Measurements from ENCODE around the gene RFFL. TPM values are rescaled to one million over a fixed set of nuclear protein-coding genes. Genes with fewer than 3 reads are reported as not detected.
A peak's percentile ranks its signal among the peaks of the same experiment; 100 is the strongest.

Gene RFFL
- total and polyA plus RNA-seq, 3 donors from 2014 or later: 42.0 to 68.6 (median 46.3) TPM

DNA sequence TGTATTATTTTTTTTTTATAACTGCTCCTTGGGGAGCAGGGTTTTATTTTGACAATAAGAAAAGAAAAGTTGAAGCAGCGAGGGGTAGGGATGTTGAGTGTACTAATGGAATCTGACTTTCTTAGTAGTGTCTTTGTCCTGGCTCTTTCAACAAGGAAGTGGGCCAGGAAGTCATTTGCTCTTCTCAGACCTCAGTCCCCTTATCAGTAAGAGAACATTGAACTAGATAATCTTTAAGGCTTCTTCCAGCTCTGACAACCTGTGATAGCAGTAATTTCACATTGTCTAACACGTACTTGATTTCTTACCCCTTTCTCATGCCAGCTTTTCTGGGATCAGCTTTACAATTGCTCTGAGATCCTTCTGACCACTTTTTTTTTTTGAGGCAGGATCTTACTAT lies 74.9 kb downstream of the RFFL start:
- H3K27ac ChIP-seq: no peak overlapping the region
- H3K27me3 ChIP-seq: no peaks in the 10 kb centered on the region
- H3K9me3 ChIP-seq: no peaks in the 10 kb centered on the region
- no peaks in the 10 kb centered on the region for H3K4me1 ChIP-seq
- intact Hi-C loops (cut with DNase I; ENCODE audit: low total_unique reads): no loop called here
- no peak for DNase-seq
- H3K4me3 ChIP-seq: no peak overlapping the region
- TF ChIP-seq, protein P1, sequence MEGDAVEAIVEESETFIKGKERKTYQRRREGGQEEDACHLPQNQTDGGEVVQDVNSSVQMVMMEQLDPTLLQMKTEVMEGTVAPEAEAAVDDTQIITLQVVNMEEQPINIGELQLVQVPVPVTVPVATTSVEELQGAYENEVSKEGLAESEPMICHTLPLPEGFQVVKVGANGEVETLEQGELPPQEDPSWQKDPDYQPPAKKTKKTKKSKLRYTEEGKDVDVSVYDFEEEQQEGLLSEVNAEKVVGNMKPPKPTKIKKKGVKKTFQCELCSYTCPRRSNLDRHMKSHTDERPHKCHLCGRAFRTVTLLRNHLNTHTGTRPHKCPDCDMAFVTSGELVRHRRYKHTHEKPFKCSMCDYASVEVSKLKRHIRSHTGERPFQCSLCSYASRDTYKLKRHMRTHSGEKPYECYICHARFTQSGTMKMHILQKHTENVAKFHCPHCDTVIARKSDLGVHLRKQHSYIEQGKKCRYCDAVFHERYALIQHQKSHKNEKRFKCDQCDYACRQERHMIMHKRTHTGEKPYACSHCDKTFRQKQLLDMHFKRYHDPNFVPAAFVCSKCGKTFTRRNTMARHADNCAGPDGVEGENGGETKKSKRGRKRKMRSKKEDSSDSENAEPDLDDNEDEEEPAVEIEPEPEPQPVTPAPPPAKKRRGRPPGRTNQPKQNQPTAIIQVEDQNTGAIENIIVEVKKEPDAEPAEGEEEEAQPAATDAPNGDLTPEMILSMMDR (IDR thresholded peaks at IDR 0.05): no peak
- TF ChIP-seq POLR2A (IDR thresholded peaks at IDR 0.05): no peak
- WGBS, 2 donors: 76 to 80% methylated on average over 2 of the region's 2 CpGs
- no peaks in the 10 kb centered on the region for H3K36me3 ChIP-seq (ENCODE audit: low read depth, missing control alignments)

GRCh38 chr17:34987232-34987631 lies 76.3 kb downstream of the RFFL start:
- 79 to 85% methylated on average over 2 of the region's 2 CpGs for WGBS, 2 donors
- intact Hi-C loops (cut with DNase I; ENCODE audit: low total_unique reads): no loop called here
- no peaks in the 10 kb centered on the region for H3K36me3 ChIP-seq (ENCODE audit: low read depth, missing control alignments)
- no peaks in the 10 kb centered on the region for H3K9me3 ChIP-seq
- TF ChIP-seq POLR2A (IDR thresholded peaks at IDR 0.05): no peak
- TF ChIP-seq, protein P1 (IDR thresholded peaks at IDR 0.05): no peak
- H3K4me1 ChIP-seq: peaks cover under 1% of the 10 kb centered on the region
- no peak overlapping the region for H3K27ac ChIP-seq
- H3K27me3 ChIP-seq: no peaks in the 10 kb centered on the region
- H3K4me3 ChIP-seq: no peak overlapping the region
- DNase-seq: no peak

GRCh38 chr17:34981538-34982241 lies 81.8 kb downstream of the RFFL start:
- H3K4me1 ChIP-seq: peaks cover 11% of the 10 kb centered on the region
- H3K36me3 ChIP-seq (ENCODE audit: low read depth, missing control alignments): no peaks in the 10 kb centered on the region
- no peaks in the 10 kb centered on the region for H3K27me3 ChIP-seq
- DNase-seq: no peak
- peak overlapping the region; percentile 98 to 99 for H3K27ac ChIP-seq
- intact Hi-C loops (cut with DNase I; ENCODE audit: low total_unique reads): no loop called here
- H3K4me3 ChIP-seq: peak overlapping the region; percentile 87 to 89
- WGBS, 2 donors: 7 to 8% methylated on average over 8 of the region's 8 CpGs
- TF ChIP-seq POLR2A (IDR thresholded peaks at IDR 0.05): no peak
- TF ChIP-seq, protein P1 (IDR thresholded peaks at IDR 0.05): no peak
- no peaks in the 10 kb centered on the region for H3K9me3 ChIP-seq

GRCh38 chr17:34980681-34981537 lies 82.6 kb downstream of the RFFL start:
- Histone ChIP-seq H3K27ac (peak overlapping the region; percentile 98 to 99), H3K4me1 (peaks cover 11% of the 10 kb centered on the region), H3K27me3 (no peaks in the 10 kb centered on the region), H3K36me3 (ENCODE audit: low read depth, missing control alignments) (no peaks in the 10 kb centered on the region), H3K4me3 (peak overlapping the region; percentile 87 to 89), H3K9me3 (no peaks in the 10 kb centered on the region)
- WGBS, 2 donors: 0% methylated on average over 8 to 51 of the region's 69 CpGs
- intact Hi-C loops (cut with DNase I; ENCODE audit: low total_unique reads): no loop called here
- no peak for TF ChIP-seq POLR2A (IDR thresholded peaks at IDR 0.05)
- TF ChIP-seq, protein P1 (IDR thresholded peaks at IDR 0.05): peak in 2 of 3 experiments; percentile 13 to 35
- DNase-seq: peak; percentile 83
